HCT116 (cell line): ENCODE measurements around the gene SEMA3C.

ENCODE experiments used
- CBX3 ChIP-seq: IDR thresholded peaks from 2 replicates; pipeline ENCODE4 v1.6.1; 2012; ENCODE audit warnings: low read depth
- EGR1 ChIP-seq: IDR thresholded peaks from 2 replicates; pipeline ENCODE4 v1.6.1; 2012; ENCODE audit warnings: low read depth
- EZH2 ChIP-seq: fragments of 200-600 bp; sonication (generic); IDR thresholded peaks from 2 replicates; pipeline ENCODE4 v1.6.1; 2017; ENCODE audit warnings: antibody characterized with exemption, mixed run types
- POLR2A ChIP-seq: IDR thresholded peaks from 2 replicates; pipeline ENCODE4 v1.7.0; 2011; ENCODE audit warnings: borderline replicate concordance; ENCODE audit not compliant: insufficient read depth, insufficient read length; ENCODE audit errors: extremely low read depth
- POLR2AphosphoS5 ChIP-seq: IDR thresholded peaks from 2 replicates; pipeline ENCODE4 v1.6.1; 2011; ENCODE audit warnings: mild to moderate bottlenecking, low read depth, low read length, moderate library complexity
- RAD21 ChIP-seq: IDR thresholded peaks from 2 replicates; pipeline ENCODE4 v1.6.1; 2012; ENCODE audit warnings: low read depth, mild to moderate bottlenecking
- SIN3A ChIP-seq: IDR thresholded peaks from 2 replicates; pipeline ENCODE4 v1.6.1; 2012; ENCODE audit warnings: low read depth
- SP1 ChIP-seq: IDR thresholded peaks from 2 replicates; pipeline ENCODE4 v1.6.1; 2012; ENCODE audit warnings: low read depth
- TCF7L2 ChIP-seq: IDR thresholded peaks from 2 replicates; pipeline ENCODE4 v1.7.0; 2011; ENCODE audit warnings: borderline replicate concordance, inconsistent platforms; ENCODE audit not compliant: insufficient read depth, insufficient read length; ENCODE audit errors: extremely low read depth
- YY1 ChIP-seq: IDR thresholded peaks from 2 replicates; pipeline ENCODE4 v1.6.1; 2011; ENCODE audit warnings: low read length, low read depth, moderate library complexity, mild to moderate bottlenecking; ENCODE audit not compliant: insufficient replicate concordance; ENCODE audit errors: extremely low read depth
- ZNF274 ChIP-seq: fragments of 200-500 bp; sonication (Bioruptor generic); IDR thresholded peaks from 2 replicates; pipeline ENCODE4 v1.6.1; 2014; ENCODE audit warnings: mild to moderate bottlenecking, low read depth, low read length, inconsistent platforms
- TF ChIP-seq, protein P1 (sequence below), 3 experiments: fragments of 200-600 bp in 1 of 3; sonication (generic) in 1 of 3; IDR thresholded peaks in 2 of 3; conservative IDR thresholded peaks in 1 of 3; 2 replicates each; pipeline ENCODE4 v1.5.1; 2012 to 2017; ENCODE audit warnings: low read depth in 2 of 3, low read length in 2 of 3, antibody characterized with exemption in 1 of 3, borderline replicate concordance in 1 of 3, control low read depth in 1 of 3, mild to moderate bottlenecking in 1 of 3, mixed read lengths in 1 of 3, mixed run types in 1 of 3, moderate library complexity in 1 of 3; ENCODE audit not compliant: insufficient read depth in 1 of 3
- TF ChIP-seq, protein P2 (sequence below): IDR thresholded peaks from 2 replicates; pipeline ENCODE4 v1.6.1; 2012
- TF ChIP-seq, protein P3 (sequence below): IDR thresholded peaks from 2 replicates; pipeline ENCODE4 v1.6.1; 2012; ENCODE audit warnings: low read depth

DNA sequence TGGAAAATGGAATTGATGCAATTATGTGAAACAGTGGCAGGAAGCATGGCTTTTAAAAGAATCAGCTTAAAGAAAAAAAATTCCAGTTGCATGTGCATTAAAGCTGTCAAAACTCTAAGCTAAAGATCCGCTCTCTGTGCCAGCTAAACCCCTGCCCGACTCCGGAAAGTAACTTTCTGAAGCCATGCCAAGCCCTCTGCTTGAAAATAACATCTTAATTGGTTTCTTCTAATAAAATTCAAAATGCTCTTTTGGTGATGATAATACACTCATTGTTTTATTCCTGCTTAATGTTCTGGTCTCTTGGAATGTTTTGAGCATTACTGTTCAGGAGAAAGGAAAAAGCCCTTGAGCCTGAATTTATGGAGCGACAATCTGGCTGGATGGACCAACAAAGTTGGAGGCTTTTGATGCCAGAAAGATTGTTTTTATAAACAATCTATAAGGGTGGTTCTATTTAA is 11.7 kb downstream of the SEMA3C start:
- TF ChIP-seq, protein P1, sequence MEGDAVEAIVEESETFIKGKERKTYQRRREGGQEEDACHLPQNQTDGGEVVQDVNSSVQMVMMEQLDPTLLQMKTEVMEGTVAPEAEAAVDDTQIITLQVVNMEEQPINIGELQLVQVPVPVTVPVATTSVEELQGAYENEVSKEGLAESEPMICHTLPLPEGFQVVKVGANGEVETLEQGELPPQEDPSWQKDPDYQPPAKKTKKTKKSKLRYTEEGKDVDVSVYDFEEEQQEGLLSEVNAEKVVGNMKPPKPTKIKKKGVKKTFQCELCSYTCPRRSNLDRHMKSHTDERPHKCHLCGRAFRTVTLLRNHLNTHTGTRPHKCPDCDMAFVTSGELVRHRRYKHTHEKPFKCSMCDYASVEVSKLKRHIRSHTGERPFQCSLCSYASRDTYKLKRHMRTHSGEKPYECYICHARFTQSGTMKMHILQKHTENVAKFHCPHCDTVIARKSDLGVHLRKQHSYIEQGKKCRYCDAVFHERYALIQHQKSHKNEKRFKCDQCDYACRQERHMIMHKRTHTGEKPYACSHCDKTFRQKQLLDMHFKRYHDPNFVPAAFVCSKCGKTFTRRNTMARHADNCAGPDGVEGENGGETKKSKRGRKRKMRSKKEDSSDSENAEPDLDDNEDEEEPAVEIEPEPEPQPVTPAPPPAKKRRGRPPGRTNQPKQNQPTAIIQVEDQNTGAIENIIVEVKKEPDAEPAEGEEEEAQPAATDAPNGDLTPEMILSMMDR (IDR thresholded peaks at IDR 0.05 in 2 of 3, conservative IDR thresholded peaks at IDR 0.05 in 1 of 3; ENCODE audit: borderline replicate concordance in 1 of 3, insufficient read depth in 1 of 3, low read depth in 2 of 3, low read length in 2 of 3), result no peak
- no peak for TF ChIP-seq POLR2A
- TF ChIP-seq POLR2AphosphoS5, result no peak
- no peak for TF ChIP-seq RAD21
- no peak for TF ChIP-seq EZH2
- TF ChIP-seq, protein P2, sequence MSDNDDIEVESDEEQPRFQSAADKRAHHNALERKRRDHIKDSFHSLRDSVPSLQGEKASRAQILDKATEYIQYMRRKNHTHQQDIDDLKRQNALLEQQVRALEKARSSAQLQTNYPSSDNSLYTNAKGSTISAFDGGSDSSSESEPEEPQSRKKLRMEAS, result no peak
- TF ChIP-seq, protein P3, sequence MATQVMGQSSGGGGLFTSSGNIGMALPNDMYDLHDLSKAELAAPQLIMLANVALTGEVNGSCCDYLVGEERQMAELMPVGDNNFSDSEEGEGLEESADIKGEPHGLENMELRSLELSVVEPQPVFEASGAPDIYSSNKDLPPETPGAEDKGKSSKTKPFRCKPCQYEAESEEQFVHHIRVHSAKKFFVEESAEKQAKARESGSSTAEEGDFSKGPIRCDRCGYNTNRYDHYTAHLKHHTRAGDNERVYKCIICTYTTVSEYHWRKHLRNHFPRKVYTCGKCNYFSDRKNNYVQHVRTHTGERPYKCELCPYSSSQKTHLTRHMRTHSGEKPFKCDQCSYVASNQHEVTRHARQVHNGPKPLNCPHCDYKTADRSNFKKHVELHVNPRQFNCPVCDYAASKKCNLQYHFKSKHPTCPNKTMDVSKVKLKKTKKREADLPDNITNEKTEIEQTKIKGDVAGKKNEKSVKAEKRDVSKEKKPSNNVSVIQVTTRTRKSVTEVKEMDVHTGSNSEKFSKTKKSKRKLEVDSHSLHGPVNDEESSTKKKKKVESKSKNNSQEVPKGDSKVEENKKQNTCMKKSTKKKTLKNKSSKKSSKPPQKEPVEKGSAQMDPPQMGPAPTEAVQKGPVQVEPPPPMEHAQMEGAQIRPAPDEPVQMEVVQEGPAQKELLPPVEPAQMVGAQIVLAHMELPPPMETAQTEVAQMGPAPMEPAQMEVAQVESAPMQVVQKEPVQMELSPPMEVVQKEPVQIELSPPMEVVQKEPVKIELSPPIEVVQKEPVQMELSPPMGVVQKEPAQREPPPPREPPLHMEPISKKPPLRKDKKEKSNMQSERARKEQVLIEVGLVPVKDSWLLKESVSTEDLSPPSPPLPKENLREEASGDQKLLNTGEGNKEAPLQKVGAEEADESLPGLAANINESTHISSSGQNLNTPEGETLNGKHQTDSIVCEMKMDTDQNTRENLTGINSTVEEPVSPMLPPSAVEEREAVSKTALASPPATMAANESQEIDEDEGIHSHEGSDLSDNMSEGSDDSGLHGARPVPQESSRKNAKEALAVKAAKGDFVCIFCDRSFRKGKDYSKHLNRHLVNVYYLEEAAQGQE, result no peak
- no peak for TF ChIP-seq EGR1
- no peak for TF ChIP-seq SP1
- no peak for TF ChIP-seq ZNF274
- TF ChIP-seq CBX3, result no peak
- TF ChIP-seq TCF7L2, result no peak
- TF ChIP-seq YY1, result no peak
- TF ChIP-seq SIN3A, result no peak
